Measurements from ENCODE around the gene CACNB3.
A peak's percentile ranks its signal among the peaks of the same experiment; 100 is the strongest.
"Not testable (repeated sequence)": the region's sequence is repeated elsewhere in the genome, so short reads cannot be mapped to it uniquely, and the experiment has no call there.

Gene CACNB3

GRCh38 chr12:48818831-48819590, 715 bp downstream of the CACNB3 start:
- no peak for DNase-seq (ENCODE audit: low read depth in 2 of 2)

GRCh38 chr12:48819986-48820725, 1.9 kb downstream of the CACNB3 start:
- DNase-seq (ENCODE audit: low read depth in 2 of 2): no peak

DNA sequence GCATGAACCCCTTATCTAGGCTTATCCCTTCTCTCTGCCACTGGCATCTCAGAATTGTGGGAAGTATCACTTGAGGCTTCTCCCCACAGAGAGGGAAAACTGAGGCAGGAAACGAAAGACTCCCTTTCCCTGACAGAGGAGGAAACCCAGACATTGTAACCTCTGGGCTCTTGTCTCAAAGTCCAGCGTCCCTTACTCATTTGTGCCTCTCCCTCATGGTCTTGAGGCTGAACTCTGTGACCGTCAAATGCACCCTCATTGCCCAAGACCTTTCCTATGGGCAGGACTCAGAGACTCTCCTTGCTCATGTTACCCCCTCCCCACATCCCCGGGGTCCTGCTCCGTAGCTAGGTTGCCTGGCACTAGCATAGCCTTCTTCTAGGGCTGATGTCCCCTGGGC, 3.8 kb downstream of the CACNB3 start:
- no peak for DNase-seq (ENCODE audit: low read depth in 2 of 2)

DNA sequence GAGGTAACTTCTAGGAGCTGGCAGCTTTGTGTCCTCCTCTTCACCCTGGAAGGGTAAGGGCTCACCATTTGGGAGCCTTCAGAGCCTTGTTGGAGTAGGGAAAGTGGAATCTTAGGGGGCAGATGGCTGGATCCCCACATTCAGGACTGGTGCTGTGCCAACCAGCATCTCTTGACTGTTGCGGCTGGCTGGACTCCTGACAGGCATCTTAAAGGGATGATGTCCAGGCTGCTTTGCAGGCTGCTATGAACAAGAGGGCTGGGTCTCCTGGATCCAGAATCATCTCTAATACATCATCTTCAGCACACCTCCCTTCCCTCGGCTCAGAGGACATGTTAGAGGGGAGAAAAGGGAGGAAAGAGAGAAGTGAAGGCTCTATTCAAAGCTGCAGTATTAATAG, 4.4 kb downstream of the CACNB3 start:
- no peak for DNase-seq (ENCODE audit: low read depth in 2 of 2)

GRCh38 chr12:48823281-48823680, 5.0 kb downstream of the CACNB3 start:
- DNase-seq (ENCODE audit: low read depth in 2 of 2): no peak

DNA sequence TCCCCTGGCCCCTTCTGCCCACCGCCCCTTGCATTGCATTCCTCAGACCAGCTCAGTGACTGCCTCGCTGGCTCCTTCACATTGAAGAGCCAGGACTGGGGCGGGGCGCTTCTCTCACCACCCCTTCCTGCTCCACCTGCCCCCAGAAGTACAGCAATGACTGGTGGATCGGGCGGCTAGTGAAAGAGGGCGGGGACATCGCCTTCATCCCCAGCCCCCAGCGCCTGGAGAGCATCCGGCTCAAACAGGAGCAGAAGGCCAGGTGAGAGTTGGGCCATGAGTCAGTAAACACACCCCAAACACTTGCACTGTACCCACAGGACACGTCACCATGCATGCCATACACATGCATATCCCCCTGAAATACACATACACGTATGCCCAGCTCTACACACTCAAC, 5.8 kb downstream of the CACNB3 start:
- no peak for DNase-seq (ENCODE audit: low read depth in 2 of 2)

GRCh38 chr12:48824905-48825304, 6.6 kb downstream of the CACNB3 start:
- no peak for DNase-seq (ENCODE audit: low read depth in 2 of 2)

- no peak for DNase-seq (ENCODE audit: low read depth in 2 of 2)
Observed at GRCh38 chr12:48826209-48826855, 8.0 kb downstream of the CACNB3 start.

DNA sequence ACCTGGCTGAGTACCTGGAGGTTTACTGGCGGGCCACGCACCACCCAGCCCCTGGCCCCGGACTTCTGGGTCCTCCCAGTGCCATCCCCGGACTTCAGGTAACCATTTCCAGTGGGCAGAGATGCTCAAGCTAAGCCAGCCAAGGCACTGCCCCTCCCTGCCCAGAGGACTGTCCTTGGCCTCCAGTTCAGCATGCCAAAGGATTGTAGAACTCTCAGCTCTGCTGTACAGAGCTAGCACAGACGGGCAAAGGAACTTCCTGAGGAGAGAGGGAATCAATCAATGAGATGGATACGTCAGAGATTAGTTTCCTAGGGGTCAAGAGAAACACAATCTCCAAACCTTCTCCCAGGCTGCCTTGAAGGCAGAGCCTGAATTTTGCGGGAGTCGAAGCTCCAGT, 8.7 kb downstream of the CACNB3 start:
- DNase-seq (ENCODE audit: low read depth in 2 of 2): no peak

DNA sequence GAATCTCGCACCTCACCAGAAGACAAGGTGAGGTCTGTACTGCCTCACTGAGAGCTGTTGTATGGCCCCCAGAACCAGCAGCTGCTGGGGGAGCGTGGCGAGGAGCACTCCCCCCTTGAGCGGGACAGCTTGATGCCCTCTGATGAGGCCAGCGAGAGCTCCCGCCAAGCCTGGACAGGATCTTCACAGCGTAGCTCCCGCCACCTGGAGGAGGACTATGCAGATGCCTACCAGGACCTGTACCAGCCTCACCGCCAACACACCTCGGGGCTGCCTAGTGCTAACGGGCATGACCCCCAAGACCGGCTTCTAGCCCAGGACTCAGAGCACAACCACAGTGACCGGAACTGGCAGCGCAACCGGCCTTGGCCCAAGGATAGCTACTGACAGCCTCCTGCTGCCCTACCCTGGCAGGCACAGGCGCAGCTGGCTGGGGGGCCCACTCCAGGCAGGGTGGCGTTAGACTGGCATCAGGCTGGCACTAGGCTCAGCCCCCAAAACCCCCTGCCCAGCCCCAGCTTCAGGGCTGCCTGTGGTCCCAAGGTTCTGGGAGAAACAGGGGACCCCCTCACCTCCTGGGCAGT, 9.3 kb downstream of the CACNB3 start:
- DNase-seq (ENCODE audit: low read depth in 2 of 2): no peak

- no peak for DNase-seq (ENCODE audit: low read depth in 2 of 2)
Observed at GRCh38 chr12:48828293-48828692, 10.0 kb downstream of the CACNB3 start.

GRCh38 chr12:48828841-48829575, 10.7 kb downstream of the CACNB3 start:
- DNase-seq (ENCODE audit: low read depth in 2 of 2): no peak

GRCh38 chr12:48831257-48831656, 13.0 kb downstream of the CACNB3 start:
- no peak for DNase-seq (ENCODE audit: low read depth in 2 of 2)

- no peak for DNase-seq (ENCODE audit: low read depth in 2 of 2)
Observed at GRCh38 chr12:48832321-48833060, 14.2 kb downstream of the CACNB3 start.

GRCh38 chr12:48838048-48838447, 19.8 kb downstream of the CACNB3 start:
- no peak for DNase-seq (ENCODE audit: low read depth in 2 of 2)

GRCh38 chr12:48842021-48842420, 23.7 kb downstream of the CACNB3 start:
- DNase-seq (ENCODE audit: low read depth in 2 of 2): not testable (repeated sequence)

- DNase-seq (ENCODE audit: low read depth in 2 of 2): peak; percentile 85
Observed at GRCh38 chr12:48851883-48852733, 33.8 kb downstream of the CACNB3 start, which contains the start of gene DDX23. Gene DDX23 (minus strand): TSS chr12:48852163. CDS start chr12:48845782, 6,381 bp downstream.

DNA sequence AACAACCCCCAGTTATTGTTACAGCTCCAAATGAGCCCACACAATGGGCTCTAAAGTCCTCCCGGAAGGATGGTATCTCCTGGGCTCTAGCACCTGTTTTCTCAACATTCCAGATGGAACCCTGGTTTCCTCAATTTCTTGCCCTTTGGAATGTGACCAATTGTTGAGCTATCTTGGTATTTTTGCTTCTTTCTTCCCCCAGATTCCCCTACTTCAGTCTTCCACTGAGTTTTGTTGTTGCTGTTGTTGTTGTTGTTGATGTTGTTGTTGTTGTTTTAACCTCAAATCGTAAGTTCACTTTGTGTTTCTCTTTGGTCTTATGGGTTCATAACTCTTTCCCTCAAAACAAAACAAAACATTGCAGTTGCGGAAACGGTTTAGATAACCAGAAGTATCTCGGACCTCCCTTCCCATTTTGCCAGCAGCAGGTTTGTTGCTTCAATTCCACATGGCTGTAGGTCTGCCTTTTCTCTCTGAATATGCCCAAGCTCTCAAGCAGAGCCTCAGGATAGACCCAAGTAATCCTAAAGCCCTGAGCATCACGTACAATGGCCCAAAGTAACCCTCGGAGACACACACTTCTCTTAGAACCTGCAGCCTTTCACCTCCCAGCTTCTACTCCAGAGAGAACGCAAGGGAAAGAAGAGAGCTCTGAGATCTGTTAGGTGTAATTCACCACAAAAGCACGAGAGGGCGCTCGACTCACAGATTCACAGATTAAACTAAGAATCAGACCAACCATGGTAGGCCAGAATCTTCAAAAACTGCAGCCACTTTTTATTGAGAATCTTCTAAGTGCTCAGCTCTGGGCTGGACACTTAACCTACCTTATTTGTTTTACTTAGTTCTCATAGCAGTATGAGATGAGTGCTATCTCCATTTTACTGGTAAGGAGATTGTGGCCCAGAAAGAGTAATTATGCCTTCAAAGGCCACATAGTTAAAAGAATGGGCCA, 34.7 kb downstream of the CACNB3 start:
- peak; percentile 73 to 88 for DNase-seq (ENCODE audit: low read depth in 2 of 2)

- no peak for DNase-seq (ENCODE audit: low read depth in 2 of 2)
Observed at GRCh38 chr12:48854488-48854887, 36.2 kb downstream of the CACNB3 start.

All from stimulated activated CD4-positive, alpha-beta T cell treated with anti-CD3 and anti-CD28 coated beads, Interleukin-12 subunit alpha, Interleukin-12 subunit beta, amount 100 ng/mL, for 24 hours (primary cell).